IPS-18a (cell line): Measurements from ENCODE around the gene ZFYVE28.

Experiments used
- H3K27ac ChIP-seq: one replicate; pipeline ENCODE4 v1.5.1; 2013; ENCODE audit warnings: low read length
- H3K27me3 ChIP-seq: one replicate; pipeline ENCODE4 v1.6.1; 2013; ENCODE audit warnings: mild to moderate bottlenecking, low read length; ENCODE audit not compliant: control insufficient read depth, insufficient read depth
- H3K36me3 ChIP-seq: one replicate; pipeline ENCODE4 v1.6.1; 2013; ENCODE audit warnings: low read depth, low read length; ENCODE audit not compliant: control insufficient read depth
- H3K4me1 ChIP-seq: one replicate; pipeline ENCODE4 v1.6.1; 2013; ENCODE audit warnings: low read depth, low read length; ENCODE audit not compliant: control insufficient read depth
- H3K4me3 ChIP-seq: one replicate; pipeline ENCODE4 v1.5.1; 2013; ENCODE audit warnings: low read length
- H3K9ac ChIP-seq: one replicate; pipeline ENCODE4 v1.6.1; 2013; ENCODE audit warnings: mild to moderate bottlenecking, low read length, moderate library complexity
- H3K9me3 ChIP-seq: one replicate; pipeline ENCODE4 v1.6.1; 2013; ENCODE audit warnings: low read depth, low read length; ENCODE audit not compliant: control insufficient read depth

Gene ZFYVE28

GRCh38 chr4:2423066-2423465, 4.6 kb upstream of the ZFYVE28 start:
- Histone ChIP-seq H3K9ac (no peak overlapping the region), H3K27me3 (peaks cover 43% of the 10 kb centered on the region), H3K9me3 (no peaks in the 10 kb centered on the region), H3K4me3 (no peak overlapping the region), H3K4me1 (peaks cover 8% of the 10 kb centered on the region), H3K27ac (no peak overlapping the region), H3K36me3 (no peaks in the 10 kb centered on the region)

GRCh38 chr4:2421928-2422327, 3.5 kb upstream of the ZFYVE28 start:
- H3K36me3 ChIP-seq: no peaks in the 10 kb centered on the region
- peaks cover 55% of the 10 kb centered on the region for H3K27me3 ChIP-seq
- H3K9ac ChIP-seq: no peak overlapping the region
- no peak overlapping the region for H3K4me3 ChIP-seq
- no peak overlapping the region for H3K27ac ChIP-seq
- peaks cover 8% of the 10 kb centered on the region for H3K4me1 ChIP-seq
- H3K9me3 ChIP-seq: no peaks in the 10 kb centered on the region

DNA sequence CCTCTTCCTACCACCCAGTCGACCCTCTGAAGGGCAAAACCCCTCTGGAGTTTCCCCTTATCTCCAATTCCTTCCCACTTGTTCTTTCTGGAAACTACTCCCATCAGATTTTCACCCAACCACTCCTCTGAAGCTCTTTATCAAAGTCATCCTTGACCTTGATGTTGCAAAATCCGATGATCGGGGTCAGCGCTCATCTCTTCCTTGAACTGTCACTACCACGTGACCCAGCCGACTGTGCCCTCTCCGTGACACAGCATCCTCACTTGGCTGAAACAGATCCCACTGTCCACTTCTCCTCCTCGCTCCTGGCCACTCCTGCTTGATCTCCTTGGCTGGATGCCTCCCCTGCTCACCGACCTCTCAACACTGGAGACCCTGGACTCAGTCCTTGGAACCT, 1.4 kb upstream of the ZFYVE28 start:
- Histone ChIP-seq H3K4me1 (peaks cover 11% of the 10 kb centered on the region), H3K27ac (no peak overlapping the region), H3K9me3 (no peaks in the 10 kb centered on the region), H3K9ac (no peak overlapping the region), H3K27me3 (peaks cover 76% of the 10 kb centered on the region), H3K4me3 (no peak overlapping the region), H3K36me3 (no peaks in the 10 kb centered on the region)

GRCh38 chr4:2418650-2419571, 466 bp upstream of the ZFYVE28 start, which contains the start of gene CFAP99:
Gene CFAP99 (plus strand): TSS chr4:2418955.
- Histone ChIP-seq H3K4me1 (peaks cover 15% of the 10 kb centered on the region), H3K27ac (no peak within 1 kb of the TSS), H3K27me3 (peaks cover 85% of the 10 kb centered on the region), H3K36me3 (no peaks in the 10 kb centered on the region), H3K9me3 (no peaks in the 10 kb centered on the region), H3K4me3 (peak within 1 kb of the TSS; percentile 55), H3K9ac (peak within 1 kb of the TSS; percentile 21)

DNA sequence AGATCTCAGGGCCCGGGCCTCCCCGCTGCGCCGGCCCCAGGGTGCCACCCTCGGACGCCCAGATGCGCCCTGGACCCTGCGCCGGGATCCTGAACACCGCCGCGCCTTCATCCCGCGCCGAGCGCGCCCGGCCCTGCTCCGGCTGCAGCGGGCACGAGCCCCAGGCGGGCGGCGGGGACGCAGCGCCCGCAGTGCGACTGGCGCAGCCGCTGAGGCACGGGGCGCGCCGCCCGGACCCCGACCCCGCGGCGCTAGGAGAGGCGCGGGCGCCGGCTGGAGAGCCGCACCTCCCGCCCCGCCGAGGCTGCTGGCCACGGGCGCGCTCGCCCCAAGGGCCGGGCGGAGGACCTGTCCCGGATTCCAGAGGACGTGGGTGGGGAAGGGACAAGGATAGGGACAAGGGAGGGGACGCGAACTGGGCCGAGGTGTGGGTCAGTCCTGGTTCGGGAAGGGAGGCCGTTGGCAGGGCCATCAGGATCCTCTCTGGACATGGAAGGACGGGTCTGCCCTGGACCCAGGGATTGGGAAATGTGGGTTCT, 1.1 kb downstream of the ZFYVE28 start:
- Histone ChIP-seq H3K4me1 (peaks cover 25% of the 10 kb centered on the region), H3K36me3 (no peaks in the 10 kb centered on the region), H3K9ac (no peak overlapping the region), H3K27me3 (peaks cover 90% of the 10 kb centered on the region), H3K9me3 (no peaks in the 10 kb centered on the region), H3K27ac (no peak overlapping the region), H3K4me3 (peak overlapping the region; percentile 55)

GRCh38 chr4:2416564-2417225, 1.8 kb downstream of the ZFYVE28 start:
- no peaks in the 10 kb centered on the region for H3K9me3 ChIP-seq
- no peaks in the 10 kb centered on the region for H3K36me3 ChIP-seq
- no peak overlapping the region for H3K9ac ChIP-seq
- H3K27me3 ChIP-seq: peaks cover 86% of the 10 kb centered on the region
- H3K4me1 ChIP-seq: peaks cover 26% of the 10 kb centered on the region
- H3K4me3 ChIP-seq: peak overlapping the region; percentile 55
- no peak overlapping the region for H3K27ac ChIP-seq

GRCh38 chr4:2415881-2416563, 2.4 kb downstream of the ZFYVE28 start:
- Histone ChIP-seq H3K27ac (no peak overlapping the region), H3K9ac (no peak overlapping the region), H3K27me3 (peaks cover 79% of the 10 kb centered on the region), H3K9me3 (no peaks in the 10 kb centered on the region), H3K4me1 (peaks cover 26% of the 10 kb centered on the region), H3K4me3 (peak overlapping the region; percentile 55), H3K36me3 (no peaks in the 10 kb centered on the region)

- Histone ChIP-seq H3K27ac (no peak overlapping the region), H3K9ac (no peak overlapping the region), H3K4me3 (no peak overlapping the region), H3K36me3 (no peaks in the 10 kb centered on the region), H3K9me3 (no peaks in the 10 kb centered on the region), H3K4me1 (peaks cover 26% of the 10 kb centered on the region), H3K27me3 (peaks cover 71% of the 10 kb centered on the region)
These were observed 3.2 kb downstream of the ZFYVE28 start for GRCh38 chr4:2415213-2415612.

DNA sequence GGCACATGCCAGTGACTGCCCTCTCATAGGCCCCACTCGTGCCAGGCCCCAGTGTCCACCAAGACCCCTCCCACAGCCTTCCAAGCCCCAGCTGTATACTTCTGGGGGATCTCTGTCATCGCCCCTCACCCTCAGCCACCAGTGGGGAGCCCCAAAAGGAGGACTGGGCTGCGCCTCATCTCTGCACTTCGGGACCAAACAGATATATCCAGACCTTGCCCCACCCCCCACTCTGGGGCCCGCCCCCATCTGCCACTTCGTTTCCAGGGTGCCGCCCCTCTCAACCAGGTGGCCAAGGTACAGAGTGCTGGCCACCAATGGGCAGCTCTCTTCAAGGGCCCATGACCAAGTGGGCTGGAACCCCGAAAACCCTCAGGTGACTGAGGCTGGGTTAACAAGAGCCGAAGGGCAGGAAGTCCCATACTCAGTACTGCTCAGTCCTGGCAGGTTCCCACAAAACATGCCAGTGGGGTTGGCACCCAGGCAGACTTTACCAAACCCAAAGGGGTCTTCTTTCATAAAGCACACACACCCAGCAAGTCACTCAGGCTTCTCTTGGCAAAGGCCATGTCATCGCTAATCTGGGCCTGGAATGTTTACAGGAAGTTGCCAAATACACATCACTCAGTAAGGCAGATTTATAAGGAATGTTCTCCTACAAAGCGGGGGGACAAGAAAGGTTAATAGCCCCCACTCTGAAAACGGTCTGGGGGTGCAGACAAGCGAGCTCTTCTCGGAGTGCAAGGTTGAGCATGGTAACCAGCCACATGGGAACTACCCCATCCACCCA, 4.4 kb downstream of the ZFYVE28 start:
- Histone ChIP-seq H3K27ac (no peak overlapping the region), H3K9me3 (no peaks in the 10 kb centered on the region), H3K4me1 (peaks cover 22% of the 10 kb centered on the region), H3K9ac (no peak overlapping the region), H3K27me3 (peaks cover 59% of the 10 kb centered on the region), H3K4me3 (peak overlapping the region; percentile 50), H3K36me3 (no peaks in the 10 kb centered on the region)

- no peaks in the 10 kb centered on the region for H3K9me3 ChIP-seq
- H3K4me1 ChIP-seq: peaks cover 22% of the 10 kb centered on the region
- peak overlapping the region; percentile 19 for H3K9ac ChIP-seq
- H3K36me3 ChIP-seq: no peaks in the 10 kb centered on the region
- H3K4me3 ChIP-seq: peak overlapping the region; percentile 50
- H3K27me3 ChIP-seq: peaks cover 55% of the 10 kb centered on the region
- no peak overlapping the region for H3K27ac ChIP-seq
These were observed 5.3 kb downstream of the ZFYVE28 start for GRCh38 chr4:2412885-2413716.
